Coronary artery (tissue), 2 donors: Measurements from ENCODE around the gene LDHD.

Experiments
- DNase-seq: peaks from one replicate; pipeline ENCODE4 v3.0.0-alpha.2; 2017; ENCODE audit warnings: low spot score
- H3K27ac ChIP-seq, 2 donors: fragments of 200-600 bp; sonication (generic); one replicate each; pipeline ENCODE4 v1.5.1; 2016 to 2019
- H3K4me3 ChIP-seq: fragments of 200-600 bp; sonication (generic); 2 replicates; pipeline ENCODE4 v1.5.1; 2016; ENCODE audit warnings: mild to moderate bottlenecking, moderate library complexity
- TF ChIP-seq, protein P1 (sequence below): fragments of 200-600 bp; sonication (generic); IDR thresholded peaks from one replicate; pipeline ENCODE4 v1.5.1; 2019; ENCODE audit warnings: antibody characterized with exemption

Gene LDHD

DNA sequence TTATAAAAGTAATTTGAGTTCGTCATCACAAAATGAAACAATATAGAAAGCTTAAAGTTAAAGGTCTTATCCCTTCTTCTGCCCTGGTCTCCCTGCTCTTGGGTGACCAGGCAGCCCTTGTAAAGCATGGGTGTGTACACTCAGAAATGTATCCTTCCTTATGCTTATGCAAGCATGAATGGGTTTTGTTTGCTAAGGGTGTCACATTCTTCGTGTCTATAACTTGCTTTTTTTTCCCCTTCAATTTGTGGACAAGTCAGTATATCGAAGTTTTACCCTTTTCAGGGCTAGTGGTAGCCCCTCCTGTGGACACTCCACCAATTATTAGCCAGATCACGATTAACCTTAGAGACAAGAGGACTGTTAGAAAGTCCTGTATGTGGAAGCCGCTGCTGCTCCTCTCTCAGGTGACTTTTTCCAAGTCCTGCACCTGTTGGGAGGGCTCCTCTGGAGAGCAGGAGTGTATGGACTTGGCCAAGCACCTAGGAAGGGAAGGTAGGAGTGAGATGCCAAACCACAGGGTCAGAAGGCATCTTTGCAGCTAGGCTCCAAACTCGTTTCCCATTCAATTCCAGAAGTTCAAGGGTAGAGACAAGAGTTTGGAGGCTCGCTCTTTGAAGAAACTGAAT lies 50.9 kb downstream of the LDHD start:
- no peak for DNase-seq
- Histone ChIP-seq H3K4me3 (no peak overlapping the region), H3K27ac (no peak overlapping the region)
- TF ChIP-seq, protein P1, sequence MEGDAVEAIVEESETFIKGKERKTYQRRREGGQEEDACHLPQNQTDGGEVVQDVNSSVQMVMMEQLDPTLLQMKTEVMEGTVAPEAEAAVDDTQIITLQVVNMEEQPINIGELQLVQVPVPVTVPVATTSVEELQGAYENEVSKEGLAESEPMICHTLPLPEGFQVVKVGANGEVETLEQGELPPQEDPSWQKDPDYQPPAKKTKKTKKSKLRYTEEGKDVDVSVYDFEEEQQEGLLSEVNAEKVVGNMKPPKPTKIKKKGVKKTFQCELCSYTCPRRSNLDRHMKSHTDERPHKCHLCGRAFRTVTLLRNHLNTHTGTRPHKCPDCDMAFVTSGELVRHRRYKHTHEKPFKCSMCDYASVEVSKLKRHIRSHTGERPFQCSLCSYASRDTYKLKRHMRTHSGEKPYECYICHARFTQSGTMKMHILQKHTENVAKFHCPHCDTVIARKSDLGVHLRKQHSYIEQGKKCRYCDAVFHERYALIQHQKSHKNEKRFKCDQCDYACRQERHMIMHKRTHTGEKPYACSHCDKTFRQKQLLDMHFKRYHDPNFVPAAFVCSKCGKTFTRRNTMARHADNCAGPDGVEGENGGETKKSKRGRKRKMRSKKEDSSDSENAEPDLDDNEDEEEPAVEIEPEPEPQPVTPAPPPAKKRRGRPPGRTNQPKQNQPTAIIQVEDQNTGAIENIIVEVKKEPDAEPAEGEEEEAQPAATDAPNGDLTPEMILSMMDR: no peak

- Histone ChIP-seq H3K27ac (no peak overlapping the region), H3K4me3 (no peak overlapping the region)
- TF ChIP-seq, protein P1: no peak
- no peak for DNase-seq
Observed at GRCh38 chr16:75065149-75065505, 51.5 kb downstream of the LDHD start.

- no peak for DNase-seq
- H3K27ac ChIP-seq: no peak overlapping the region
Observed at GRCh38 chr16:75064403-75065148, 52.0 kb downstream of the LDHD start.

GRCh38 chr16:75063549-75064088 lies 53.0 kb downstream of the LDHD start:
- no peak overlapping the region for H3K27ac ChIP-seq
- DNase-seq: no peak
- TF ChIP-seq, protein P1: no peak
- H3K4me3 ChIP-seq: no peak overlapping the region

More at GRCh38 chr16:75064403-75065148, 52.0 kb downstream of the LDHD start:
- no peak overlapping the region for H3K4me3 ChIP-seq
- TF ChIP-seq, protein P1: no peak

DNA sequence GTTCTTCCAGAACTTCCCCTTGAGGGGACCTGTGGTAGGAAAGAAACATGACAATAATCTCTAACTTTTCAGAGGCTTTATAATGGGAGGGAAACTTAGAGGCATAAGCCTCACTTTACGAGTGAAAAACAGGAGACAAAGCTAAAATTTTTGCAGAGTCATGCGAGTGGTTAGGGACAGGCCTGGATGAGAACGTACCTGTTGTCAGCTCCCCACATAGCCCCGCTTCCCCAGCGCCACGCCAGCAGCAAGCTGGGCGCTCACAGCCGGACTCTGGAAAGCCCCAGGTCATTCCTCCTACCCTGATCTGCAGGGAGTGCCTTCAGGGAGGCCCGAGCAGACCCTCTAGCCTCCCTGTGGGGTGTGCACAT lies 53.6 kb downstream of the LDHD start:
- no peak overlapping the region for H3K4me3 ChIP-seq
- DNase-seq: no peak
- peak overlapping the region in 1 of 2 donors; percentile 72 for H3K27ac ChIP-seq
- TF ChIP-seq, protein P1: no peak

DNA sequence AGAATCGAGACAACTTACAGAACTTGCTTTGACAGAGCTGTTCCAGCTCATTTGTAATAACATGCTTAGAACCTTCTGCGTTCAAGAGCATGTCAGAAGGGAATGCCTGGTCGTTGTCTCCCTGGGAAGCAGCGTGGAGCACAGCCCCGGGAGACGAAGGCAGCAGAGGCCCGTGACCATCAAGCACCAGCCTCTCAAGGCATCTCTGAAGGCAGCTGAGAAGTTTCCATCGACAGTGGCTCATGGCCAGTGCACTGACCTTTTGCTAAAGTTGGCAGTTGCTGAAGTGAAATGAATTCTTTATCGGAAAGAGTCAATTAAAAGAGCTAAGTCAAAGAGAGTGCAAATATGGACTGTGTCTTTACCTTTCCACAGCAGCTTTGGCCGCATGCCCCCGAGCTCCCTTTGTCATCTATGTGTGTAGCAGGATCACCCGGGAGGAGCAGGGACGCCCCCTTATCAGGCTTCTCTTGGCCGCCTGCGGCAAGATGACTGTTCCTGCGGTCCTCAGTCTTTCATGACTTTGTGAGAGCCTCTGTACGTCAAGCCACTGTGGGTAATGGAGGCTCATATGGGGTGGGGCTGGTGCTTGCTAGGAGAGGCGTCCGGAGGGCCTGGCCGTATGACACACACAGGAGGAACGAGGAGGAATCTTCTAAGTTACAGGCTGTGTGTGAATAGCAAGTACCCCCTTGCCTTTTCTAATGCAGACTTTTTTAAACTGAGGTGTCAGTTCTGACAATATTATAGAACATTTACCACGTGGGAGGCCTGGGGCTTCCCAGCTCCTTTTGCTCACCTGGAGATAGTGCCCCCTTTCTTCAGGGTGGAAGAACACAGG lies 54.2 kb downstream of the LDHD start:
- H3K4me3 ChIP-seq: peak overlapping the region; percentile 39
- H3K27ac ChIP-seq: peak overlapping the region; percentile 33 to 72
- TF ChIP-seq, protein P1: no peak
- DNase-seq: no peak
